GM23338 (cell line): ENCODE results near the gene BRSK2.

Experiments
- CREB1 ChIP-seq: fragments of 250-450 bp; sonication (Bioruptor Pico); IDR thresholded peaks from 2 replicates; pipeline ENCODE4 v1.5.0; 2020; ENCODE audit warnings: low read depth, mild to moderate bottlenecking, moderate library complexity
- CTCF ChIP-seq, 2 experiments: fragments of 200-600 bp in 1 of 2; sonication (generic) in 1 of 2; conservative IDR thresholded peaks; 2 replicates each; pipeline versions ENCODE4 v1.5.1 to v1.6.1; 2016 to 2017; ENCODE audit warnings: antibody characterized with exemption in 2 of 2, low read depth in 2 of 2, mild to moderate bottlenecking in 2 of 2, moderate library complexity in 1 of 2
- EZH2 ChIP-seq: fragments of 200-600 bp; sonication (generic); IDR thresholded peaks from one replicate; pipeline ENCODE4 v1.8.0; 2017; ENCODE audit warnings: antibody characterized with exemption, mild to moderate bottlenecking, low read depth; ENCODE audit not compliant: unreplicated experiment
- POLR2AphosphoS5 ChIP-seq: IDR thresholded peaks from 2 replicates; pipeline ENCODE4 v1.6.1; 2016; ENCODE audit warnings: antibody characterized with exemption, low read depth
- STAT1 ChIP-seq: IDR thresholded peaks from one replicate; pipeline ENCODE4 v1.6.1; 2016; ENCODE audit warnings: antibody characterized with exemption; ENCODE audit not compliant: unreplicated experiment

DNA sequence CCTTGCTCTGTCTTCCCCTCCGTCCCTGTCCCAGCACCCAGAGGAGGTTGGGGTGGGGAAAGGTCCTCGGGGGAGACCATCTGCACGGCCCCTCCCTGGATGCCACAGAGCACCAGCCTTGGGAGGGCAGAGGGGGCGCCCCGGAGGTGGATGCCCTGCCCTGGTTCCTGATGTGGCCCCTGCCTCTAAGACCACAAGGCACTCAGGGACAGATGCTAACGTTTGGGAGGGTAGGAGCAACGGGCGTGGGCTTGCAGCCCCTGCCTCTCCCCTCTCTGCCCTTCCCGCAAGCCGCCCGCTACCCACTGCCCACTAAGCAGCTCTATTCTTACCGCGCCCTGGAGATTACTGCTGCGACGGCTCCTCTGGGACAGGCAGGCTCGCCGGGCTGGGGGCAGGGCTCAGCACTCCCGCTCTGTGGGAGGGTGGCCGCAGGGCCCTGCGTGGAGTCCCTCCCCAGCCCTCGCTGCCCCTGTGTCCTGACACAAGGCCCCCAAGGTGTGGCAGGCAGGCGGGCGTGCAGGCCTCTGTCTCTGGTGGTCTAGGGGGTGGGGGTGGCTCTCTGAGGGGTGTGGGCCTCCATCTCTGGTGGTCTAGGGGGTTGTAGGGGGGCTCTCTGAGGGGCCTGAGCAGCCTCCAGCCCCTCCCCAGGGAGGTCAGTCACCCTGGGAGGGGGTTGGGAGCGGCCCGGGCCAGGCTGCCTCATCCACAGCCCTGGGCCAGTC lies 14.9 kb downstream of the BRSK2 start:
- no peak for TF ChIP-seq EZH2
- TF ChIP-seq CREB1 = no peak
- TF ChIP-seq POLR2AphosphoS5 = no peak
- TF ChIP-seq CTCF (conservative IDR thresholded peaks at IDR 0.05; ENCODE audit: low read depth in 2 of 2) = no peak
- TF ChIP-seq STAT1 = no peak
